Activated CD4-positive, alpha-beta T cell treated with anti-CD3 and anti-CD28 coated beads, Interleukin-2, amount 50 U/mL, for 4 hours (primary cell): ENCODE measurements around the gene LARGE1.

Source experiments
- DNase-seq, 2 experiments: peaks; one replicate each; pipeline ENCODE4 v3.0.0-alpha.2; 2020

The LARGE1 gene

GRCh38 chr22:33715237-33715985, 204.9 kb downstream of the LARGE1 start:
- DNase-seq, result no peak

- DNase-seq, result no peak
Measured at GRCh38 chr22:33710326-33710725, 209.9 kb downstream of the LARGE1 start.

GRCh38 chr22:33707581-33707980, 212.7 kb downstream of the LARGE1 start:
- DNase-seq, result no peak

GRCh38 chr22:33706100-33706499, 214.2 kb downstream of the LARGE1 start:
- no peak for DNase-seq

GRCh38 chr22:33699176-33699575, 221.1 kb downstream of the LARGE1 start:
- DNase-seq, result no peak

- DNase-seq, result no peak
Measured at GRCh38 chr22:33697640-33698039, 222.6 kb downstream of the LARGE1 start.

GRCh38 chr22:33691057-33691630, 229.1 kb downstream of the LARGE1 start:
- DNase-seq, result no peak

- DNase-seq, result no peak
Measured at GRCh38 chr22:33688903-33689302, 231.4 kb downstream of the LARGE1 start.

GRCh38 chr22:33687464-33687863, 232.8 kb downstream of the LARGE1 start:
- DNase-seq, result no peak

- no peak for DNase-seq
Measured at GRCh38 chr22:33684087-33684486, 236.2 kb downstream of the LARGE1 start.

- no peak for DNase-seq
Measured at GRCh38 chr22:33682927-33683326, 237.3 kb downstream of the LARGE1 start.

GRCh38 chr22:33680632-33681031, 239.6 kb downstream of the LARGE1 start:
- DNase-seq, result no peak

GRCh38 chr22:33678523-33678922, 241.8 kb downstream of the LARGE1 start:
- no peak for DNase-seq

- DNase-seq, result no peak
Measured at GRCh38 chr22:33677536-33677935, 242.7 kb downstream of the LARGE1 start.

GRCh38 chr22:33674357-33674756, 245.9 kb downstream of the LARGE1 start:
- DNase-seq, result no peak

- DNase-seq, result no peak
Measured at GRCh38 chr22:33669746-33670145, 250.5 kb downstream of the LARGE1 start.

- DNase-seq, result no peak
Measured at GRCh38 chr22:33666961-33667619, 253.2 kb downstream of the LARGE1 start.

GRCh38 chr22:33666279-33666960, 253.9 kb downstream of the LARGE1 start:
- DNase-seq, result no peak

- no peak for DNase-seq
Measured at GRCh38 chr22:33659448-33659847, 260.8 kb downstream of the LARGE1 start.

GRCh38 chr22:33658775-33659174, 261.5 kb downstream of the LARGE1 start:
- DNase-seq, result no peak

- no peak for DNase-seq
Measured at GRCh38 chr22:33657670-33658069, 262.6 kb downstream of the LARGE1 start.

- no peak for DNase-seq
Measured at GRCh38 chr22:33656808-33657628, 263.3 kb downstream of the LARGE1 start.
